ENCODE results near the gene BTBD17.

BTBD17 gene

DNA sequence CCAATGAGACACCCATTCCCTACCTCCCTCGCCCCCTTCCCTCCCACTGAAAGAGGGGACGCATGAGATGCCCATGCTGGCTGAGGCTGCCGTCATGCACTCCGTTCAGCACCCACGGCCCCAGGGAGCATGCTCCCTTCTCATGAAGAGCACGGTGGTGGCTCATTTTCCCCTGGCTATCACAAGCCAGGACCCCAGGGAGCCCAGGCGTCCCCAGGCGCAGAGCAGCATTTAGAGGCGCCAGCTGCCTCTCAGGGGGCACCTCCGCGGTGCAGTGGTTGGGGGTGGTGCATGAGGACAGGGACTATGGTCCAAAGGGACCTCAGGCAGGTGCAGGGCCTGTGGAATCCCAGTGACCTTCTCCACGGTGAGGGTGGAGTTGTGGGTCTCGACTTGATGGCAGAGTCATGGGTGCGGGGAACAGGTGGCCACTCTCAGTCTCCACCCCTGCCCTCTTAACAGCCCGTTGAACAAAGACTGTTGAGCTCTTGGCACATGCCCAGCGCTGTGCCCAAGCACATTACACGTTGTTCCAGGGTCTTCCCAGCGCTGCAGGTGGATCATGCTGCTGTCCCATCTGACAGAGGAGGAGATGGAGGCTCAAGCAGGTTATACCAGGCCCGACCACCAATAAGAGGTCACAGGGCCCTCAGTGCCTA is 22.0 kb downstream of the BTBD17 start:
- no peak overlapping the region for H3K4me3 ChIP-seq (ENCODE audit: control insufficient read depth, low read depth, low read length)
- no peak for TF ChIP-seq CTCF (conservative IDR thresholded peaks at IDR 0.05; ENCODE audit: control insufficient read depth, insufficient read depth, low read depth, low read length)
- DNase-seq (ENCODE audit: low read depth): no peak

- TF ChIP-seq CTCF (conservative IDR thresholded peaks at IDR 0.05; ENCODE audit: control insufficient read depth, insufficient read depth, low read depth, low read length): no peak
Observed at GRCh38 chr17:74337834-74338500, 23.7 kb downstream of the BTBD17 start.

DNA sequence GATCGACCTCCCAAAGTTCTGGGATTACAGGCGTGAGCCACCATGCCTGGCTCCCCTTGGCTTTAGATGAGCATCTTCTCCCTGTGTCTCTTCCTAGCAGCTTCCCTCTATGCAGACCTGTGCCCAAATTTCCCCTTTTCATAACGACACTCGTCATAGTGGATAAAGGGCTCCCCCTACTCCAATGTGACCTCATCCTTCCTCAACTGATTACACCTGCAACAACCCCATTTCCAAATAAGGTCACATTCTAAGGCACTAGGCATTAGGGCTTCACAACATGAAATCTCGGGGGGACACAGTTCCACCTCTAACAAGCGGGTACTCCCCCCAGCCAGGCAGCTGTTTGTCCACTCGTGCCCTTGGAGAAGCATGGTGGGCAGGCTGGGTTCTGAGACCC is 25.4 kb downstream of the BTBD17 start:
- H3K4me3 ChIP-seq (ENCODE audit: control insufficient read depth, low read depth, low read length): no peak overlapping the region
- no peak for TF ChIP-seq CTCF (conservative IDR thresholded peaks at IDR 0.05; ENCODE audit: control insufficient read depth, insufficient read depth, low read depth, low read length)
- DNase-seq (ENCODE audit: low read depth): no peak

More at GRCh38 chr17:74337834-74338500, 23.7 kb downstream of the BTBD17 start:
- H3K4me3 ChIP-seq (ENCODE audit: control insufficient read depth, low read depth, low read length): no peak overlapping the region
- no peak for DNase-seq (ENCODE audit: low read depth)

DNA sequence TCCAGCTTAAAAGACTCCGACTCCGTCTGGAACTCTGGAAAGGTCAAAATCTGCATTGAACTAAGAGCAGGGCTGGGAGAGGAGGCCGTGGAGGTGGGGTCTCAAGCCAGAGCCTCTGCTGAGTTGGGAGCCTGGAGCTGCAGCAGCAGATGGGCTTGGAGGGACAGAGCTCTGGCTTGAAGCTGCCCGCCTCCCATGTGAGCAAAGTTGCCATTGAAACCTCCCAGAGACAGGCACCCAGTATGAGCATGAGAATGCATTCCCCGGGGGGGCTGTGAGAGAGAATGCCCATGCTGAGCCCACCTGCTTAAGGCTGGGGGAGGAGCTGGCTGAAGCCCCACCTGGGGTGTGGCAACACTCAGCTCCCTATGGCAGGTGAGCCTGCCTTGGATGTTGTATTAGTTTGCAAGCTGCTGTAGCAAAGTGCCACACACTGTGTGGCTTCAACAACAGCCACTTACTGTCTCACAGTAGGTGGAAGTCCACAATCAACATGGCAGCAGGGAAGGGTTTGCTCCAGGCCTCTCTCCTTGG is 26.1 kb downstream of the BTBD17 start:
- no peak for TF ChIP-seq CTCF (conservative IDR thresholded peaks at IDR 0.05; ENCODE audit: control insufficient read depth, insufficient read depth, low read depth, low read length)
- no peak for DNase-seq (ENCODE audit: low read depth)
- H3K4me3 ChIP-seq (ENCODE audit: control insufficient read depth, low read depth, low read length): no peak overlapping the region

DNA sequence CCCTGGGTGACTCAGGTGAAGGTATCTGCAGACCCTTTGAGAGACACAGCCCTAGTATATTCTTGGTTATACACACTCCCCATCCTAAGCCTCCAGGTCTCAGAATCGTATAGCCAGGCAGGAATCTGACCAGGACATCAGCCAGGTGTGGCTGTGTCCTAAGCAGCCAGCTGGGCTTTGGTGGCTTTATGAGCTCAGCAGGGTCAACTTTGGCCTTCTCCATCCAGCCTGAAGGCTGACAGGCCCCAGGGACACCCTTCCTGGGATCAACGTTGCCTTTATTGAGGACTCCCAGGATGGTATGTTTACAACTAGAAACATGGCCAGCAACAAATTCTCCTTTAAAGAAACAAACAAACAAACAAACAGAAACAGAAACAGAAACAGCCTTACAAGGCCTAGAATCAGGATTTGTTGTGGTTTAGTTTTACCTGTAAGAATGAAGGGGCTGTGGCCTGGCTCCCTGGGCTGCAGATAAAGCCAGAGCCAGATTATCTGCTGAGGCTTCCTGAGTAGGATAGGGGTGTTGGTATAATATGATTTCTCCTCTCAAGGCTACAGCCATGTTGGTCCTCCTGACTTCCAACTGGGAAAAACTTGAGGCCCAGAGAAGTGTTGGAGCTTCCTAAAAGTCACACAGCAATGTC is 27.2 kb downstream of the BTBD17 start:
- DNase-seq (ENCODE audit: low read depth): no peak
- TF ChIP-seq CTCF (conservative IDR thresholded peaks at IDR 0.05; ENCODE audit: control insufficient read depth, insufficient read depth, low read depth, low read length): no peak
- H3K4me3 ChIP-seq (ENCODE audit: control insufficient read depth, low read depth, low read length): no peak overlapping the region

GRCh38 chr17:74332763-74333283 is 28.8 kb downstream of the BTBD17 start:
- TF ChIP-seq CTCF (conservative IDR thresholded peaks at IDR 0.05; ENCODE audit: control insufficient read depth, insufficient read depth, low read depth, low read length): no peak
- DNase-seq (ENCODE audit: low read depth): no peak
- no peak overlapping the region for H3K4me3 ChIP-seq (ENCODE audit: control insufficient read depth, low read depth, low read length)
